Body of pancreas (tissue), 4 donors: Measurements from ENCODE around the gene MAGI1. TPM values are rescaled to one million over a fixed set of nuclear protein-coding genes. Genes with fewer than 3 reads are reported as not detected.

Source experiments
- ATAC-seq: fragments of 150-250 bp; one replicate; pipeline ENCODE4 v1.9.1; 2016
- DNase-seq, 4 donors: peaks; one replicate each; pipeline ENCODE4 v3.0.0-alpha.2; 2019
- H3K27ac ChIP-seq, 4 donors: fragments of 200-600 bp; sonication (generic); 1 replicate in 3 of 4; 2 replicates in 1 of 4; pipeline versions ENCODE4 v1.5.1 to v1.6.1; 2016 to 2019; ENCODE audit warnings: mild to moderate bottlenecking in 1 of 4, mixed read lengths in 1 of 4, moderate library complexity in 1 of 4
- H3K27me3 ChIP-seq, 2 donors: fragments of 200-600 bp; sonication (generic); one replicate each; pipeline ENCODE4 v1.6.0; 2016; ENCODE audit warnings: mild to moderate bottlenecking in 1 of 2
- H3K36me3 ChIP-seq, 2 donors: fragments of 200-600 bp; sonication (generic); replicated peaks in 1 of 2; 2 replicates each; pipeline ENCODE4 v1.5.1; 2016; ENCODE audit warnings: low read depth in 2 of 2; ENCODE audit not compliant: insufficient read depth in 1 of 2
- H3K4me1 ChIP-seq: fragments of 200-600 bp; sonication (generic); one replicate; pipeline ENCODE4 v1.6.0; 2016
- H3K4me3 ChIP-seq, 2 donors: fragments of 200-600 bp; sonication (generic); 1 replicate in 1 of 2; 2 replicates in 1 of 2; pipeline ENCODE4 v1.5.1; 2016 to 2019
- H3K9me3 ChIP-seq, 3 donors: fragments of 200-600 bp; sonication (generic); 1 replicate in 2 of 3; 2 replicates in 1 of 3; pipeline ENCODE4 v1.5.1; 2016
- CTCF ChIP-seq, 7 experiments: fragments of 450-650 bp in 4 of 7; fragments of 200-600 bp in 3 of 7; sonication (generic) in 3 of 7; IDR thresholded peaks; one replicate each; pipeline ENCODE4 v1.5.1; 2016 to 2019; ENCODE audit warnings: antibody characterized with exemption in 7 of 7
- POLR2A ChIP-seq, 3 donors: fragments of 450-650 bp; IDR thresholded peaks; one replicate each; pipeline ENCODE4 v1.6.1; 2016; ENCODE audit warnings: antibody characterized with exemption in 3 of 3, mild to moderate bottlenecking in 2 of 3
- WGBS, 2 donors: methylation state at CpG; one replicate each; pipeline ENCODE4 v1.1.5; 2017; 5-methylcytosine and 5-hydroxymethylcytosine counted together
- intact Hi-C: fragments of 100-400 bp; cut with DNase I; formaldehyde crosslinking; loops from one replicate; pipeline ENCODE4 v1.15.1; 2023
- total RNA-seq, 2 donors: library from RNA; depleted of rRNA; stranded (reverse); fragments of >200 nt; gene quantifications; one replicate each; pipeline ENCODE4 v1.1.0, GENCODE V29; 2016

MAGI1 gene
- total RNA-seq, 2 donors from 2014 or later: 44.2 to 63.6 TPM

GRCh38 chr3:65669163-65669875 is 369.4 kb downstream of the MAGI1 start:
- H3K4me3 ChIP-seq: no peak overlapping the region
- H3K27ac ChIP-seq: no peak overlapping the region
- no peaks in the 10 kb centered on the region for H3K9me3 ChIP-seq
- WGBS, 2 donors: 48 to 78% methylated on average over 5 of the region's 5 CpGs
- peaks cover 6% of the 10 kb centered on the region for H3K4me1 ChIP-seq
- peak in 3 of 4 donors; percentile 8 to 17 (median 10) for DNase-seq
- H3K36me3 ChIP-seq: no peaks in the 10 kb centered on the region
- ATAC-seq: no peak
- intact Hi-C loops: no loop called here
- TF ChIP-seq CTCF (IDR thresholded peaks at IDR 0.05) (no peak), POLR2A (IDR thresholded peaks at IDR 0.05) (no peak)
- H3K27me3 ChIP-seq: no peaks in the 10 kb centered on the region

GRCh38 chr3:65667963-65668362 is 370.8 kb downstream of the MAGI1 start:
- H3K27me3 ChIP-seq: no peaks in the 10 kb centered on the region
- no peak for ATAC-seq
- no peaks in the 10 kb centered on the region for H3K4me1 ChIP-seq
- H3K36me3 ChIP-seq: no peaks in the 10 kb centered on the region
- no peak overlapping the region for H3K4me3 ChIP-seq
- WGBS, 2 donors: 93 to 100% methylated on average over 4 of the region's 4 CpGs
- no peak for DNase-seq
- H3K9me3 ChIP-seq: no peaks in the 10 kb centered on the region
- intact Hi-C loops: no loop called here
- no peak for TF ChIP-seq CTCF (IDR thresholded peaks at IDR 0.05)
- TF ChIP-seq POLR2A (IDR thresholded peaks at IDR 0.05): no peak
- H3K27ac ChIP-seq: no peak overlapping the region

- Histone ChIP-seq H3K4me1 (no peaks in the 10 kb centered on the region), H3K27me3 (no peaks in the 10 kb centered on the region), H3K4me3 (no peak overlapping the region), H3K9me3 (no peaks in the 10 kb centered on the region), H3K27ac (no peak overlapping the region), H3K36me3 (no peaks in the 10 kb centered on the region)
- DNase-seq: no peak
- intact Hi-C loops: no loop called here
- ATAC-seq: no peak
- TF ChIP-seq POLR2A (IDR thresholded peaks at IDR 0.05) (no peak), CTCF (IDR thresholded peaks at IDR 0.05) (no peak)
- 70 to 94% methylated on average over 6 of the region's 6 CpGs for WGBS, 2 donors
Measured at GRCh38 chr3:65666448-65667091, 372.1 kb downstream of the MAGI1 start.

- H3K9me3 ChIP-seq: no peaks in the 10 kb centered on the region
- H3K4me1 ChIP-seq: no peaks in the 10 kb centered on the region
- WGBS, 2 donors: 99% methylated on average over 2 of the region's 2 CpGs
- no peaks in the 10 kb centered on the region for H3K36me3 ChIP-seq
- no peak overlapping the region for H3K4me3 ChIP-seq
- H3K27me3 ChIP-seq: no peaks in the 10 kb centered on the region
- intact Hi-C loops: no loop called here
- no peak overlapping the region for H3K27ac ChIP-seq
- ATAC-seq (no peak), DNase-seq (no peak)
- no peak for TF ChIP-seq POLR2A (IDR thresholded peaks at IDR 0.05)
- TF ChIP-seq CTCF (IDR thresholded peaks at IDR 0.05): no peak
Measured at GRCh38 chr3:65665915-65666314, 372.8 kb downstream of the MAGI1 start.
